PC-3 (cell line): Measurements from ENCODE around the gene FAHD1.

Experiments
- EZH2 ChIP-seq: fragments of 300-600 bp; sonication (generic); IDR thresholded peaks from one replicate; pipeline ENCODE4 v1.6.1; 2017; ENCODE audit warnings: antibody characterized with exemption, mild to moderate bottlenecking, low read length; ENCODE audit not compliant: unreplicated experiment
- EZH2phosphoT487 ChIP-seq: fragments of 300-600 bp; sonication (generic); IDR thresholded peaks from 2 replicates; pipeline ENCODE4 v1.6.1; 2018; ENCODE audit warnings: mild to moderate bottlenecking, antibody characterized with exemption, low read length, borderline replicate concordance
- TF ChIP-seq, protein P1 (sequence below): fragments of 300-600 bp; sonication (generic); conservative IDR thresholded peaks from 2 replicates; pipeline ENCODE4 v1.5.1; 2017; ENCODE audit warnings: antibody characterized with exemption, low read depth, mild to moderate bottlenecking, low read length

DNA sequence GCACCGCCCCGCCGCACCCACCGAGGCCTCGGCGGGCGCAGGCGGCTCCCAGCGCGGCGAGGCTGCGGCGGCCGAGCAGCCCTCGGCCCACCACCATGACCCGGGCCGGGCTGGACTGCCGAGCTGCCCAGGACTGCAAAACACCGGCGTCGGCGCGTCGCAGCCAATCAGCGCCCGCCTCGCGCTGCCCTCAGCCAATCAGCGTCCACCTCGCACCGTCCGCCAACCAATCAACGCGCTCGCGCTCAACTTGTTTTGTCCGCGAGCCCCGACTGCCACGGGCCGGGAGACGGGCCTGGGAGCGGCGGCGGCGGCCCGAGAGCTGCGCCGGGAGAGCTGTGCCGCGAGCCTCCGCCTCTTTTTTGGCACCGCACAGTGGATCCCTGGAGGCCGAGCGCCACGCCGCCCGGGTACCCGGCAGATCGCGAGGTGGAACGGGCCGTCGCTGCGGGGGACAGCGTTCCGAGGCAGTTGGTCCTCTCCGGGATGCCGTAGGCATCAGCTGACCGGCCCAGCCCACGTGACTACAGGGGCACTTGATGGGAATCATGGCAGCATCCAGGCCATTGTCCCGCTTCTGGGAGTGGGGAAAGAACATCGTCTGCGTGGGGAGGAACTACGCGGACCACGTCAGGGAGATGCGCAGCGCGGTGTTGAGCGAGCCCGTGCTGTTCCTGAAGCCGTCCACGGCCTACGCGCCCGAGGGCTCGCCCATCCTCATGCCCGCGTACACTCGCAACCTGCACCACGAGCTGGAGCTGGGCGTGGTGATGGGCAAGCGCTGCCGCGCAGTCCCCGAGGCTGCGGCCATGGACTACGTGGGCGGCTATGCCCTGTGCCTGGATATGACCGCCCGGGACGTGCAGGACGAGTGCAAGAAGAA, at the start of gene FAHD1, which contains the start of gene HAGH:
- TF ChIP-seq, protein P1, sequence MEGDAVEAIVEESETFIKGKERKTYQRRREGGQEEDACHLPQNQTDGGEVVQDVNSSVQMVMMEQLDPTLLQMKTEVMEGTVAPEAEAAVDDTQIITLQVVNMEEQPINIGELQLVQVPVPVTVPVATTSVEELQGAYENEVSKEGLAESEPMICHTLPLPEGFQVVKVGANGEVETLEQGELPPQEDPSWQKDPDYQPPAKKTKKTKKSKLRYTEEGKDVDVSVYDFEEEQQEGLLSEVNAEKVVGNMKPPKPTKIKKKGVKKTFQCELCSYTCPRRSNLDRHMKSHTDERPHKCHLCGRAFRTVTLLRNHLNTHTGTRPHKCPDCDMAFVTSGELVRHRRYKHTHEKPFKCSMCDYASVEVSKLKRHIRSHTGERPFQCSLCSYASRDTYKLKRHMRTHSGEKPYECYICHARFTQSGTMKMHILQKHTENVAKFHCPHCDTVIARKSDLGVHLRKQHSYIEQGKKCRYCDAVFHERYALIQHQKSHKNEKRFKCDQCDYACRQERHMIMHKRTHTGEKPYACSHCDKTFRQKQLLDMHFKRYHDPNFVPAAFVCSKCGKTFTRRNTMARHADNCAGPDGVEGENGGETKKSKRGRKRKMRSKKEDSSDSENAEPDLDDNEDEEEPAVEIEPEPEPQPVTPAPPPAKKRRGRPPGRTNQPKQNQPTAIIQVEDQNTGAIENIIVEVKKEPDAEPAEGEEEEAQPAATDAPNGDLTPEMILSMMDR: no peak
- no peak for TF ChIP-seq EZH2
- TF ChIP-seq EZH2phosphoT487: no peak
